ENCODE data around the gene HDAC4.

HDAC4 gene

GRCh38 chr2:239368321-239368720 is 32.5 kb downstream of the HDAC4 start:
- no peak for FAIRE-seq

GRCh38 chr2:239366740-239367139 is 34.1 kb downstream of the HDAC4 start:
- no peak for FAIRE-seq

GRCh38 chr2:239365782-239366435 is 34.9 kb downstream of the HDAC4 start:
- no peak for FAIRE-seq

GRCh38 chr2:239365071-239365781 is 35.6 kb downstream of the HDAC4 start:
- no peak for FAIRE-seq

- no peak for FAIRE-seq
These were observed 36.7 kb downstream of the HDAC4 start for GRCh38 chr2:239363946-239364637.

- FAIRE-seq = no peak
These were observed 38.3 kb downstream of the HDAC4 start for GRCh38 chr2:239362507-239362906.

GRCh38 chr2:239361311-239361642 is 39.5 kb downstream of the HDAC4 start:
- FAIRE-seq = no peak

- no peak for FAIRE-seq
These were observed 40.2 kb downstream of the HDAC4 start for GRCh38 chr2:239360421-239361310.

GRCh38 chr2:239360008-239360407 is 40.8 kb downstream of the HDAC4 start:
- FAIRE-seq = no peak

GRCh38 chr2:239359196-239359912 is 41.5 kb downstream of the HDAC4 start:
- FAIRE-seq = no peak

- no peak for FAIRE-seq
These were observed 42.6 kb downstream of the HDAC4 start for GRCh38 chr2:239358062-239358754.

GRCh38 chr2:239355724-239356123 is 45.1 kb downstream of the HDAC4 start:
- FAIRE-seq = no peak

- no peak for FAIRE-seq
These were observed 45.7 kb downstream of the HDAC4 start for GRCh38 chr2:239355139-239355538.

GRCh38 chr2:239354791-239355136 is 46.1 kb downstream of the HDAC4 start:
- FAIRE-seq = no peak

- FAIRE-seq = no peak
These were observed 46.6 kb downstream of the HDAC4 start for GRCh38 chr2:239354132-239354790.

- no peak for FAIRE-seq
These were observed 47.1 kb downstream of the HDAC4 start for GRCh38 chr2:239353692-239354091.

GRCh38 chr2:239351687-239352086 is 49.1 kb downstream of the HDAC4 start:
- FAIRE-seq = no peak

- FAIRE-seq = no peak
These were observed 51.2 kb downstream of the HDAC4 start for GRCh38 chr2:239349453-239350135.

GRCh38 chr2:239348563-239349452 is 52.0 kb downstream of the HDAC4 start:
- no peak for FAIRE-seq

- FAIRE-seq = no peak
These were observed 54.1 kb downstream of the HDAC4 start for GRCh38 chr2:239346676-239347075.
